GM12875 (cell line): ENCODE data around the gene BTG4.

Source experiments
- H3K4me3 ChIP-seq: one replicate; pipeline ENCODE4 v1.5.1; 2011; ENCODE audit warnings: low read depth, low read length, control low read depth
- CTCF ChIP-seq: IDR thresholded peaks from 2 replicates; pipeline ENCODE4 v1.5.1; 2011; ENCODE audit warnings: low read depth, mild to moderate bottlenecking, control low read depth, inconsistent platforms, low read length, moderate library complexity, borderline replicate concordance; ENCODE audit not compliant: insufficient read depth

BTG4 gene

GRCh38 chr11:111526501-111526900 is 14.3 kb upstream of the BTG4 start:
- no peak for TF ChIP-seq CTCF
- H3K4me3 ChIP-seq: no peak overlapping the region

GRCh38 chr11:111525456-111525855 is 13.3 kb upstream of the BTG4 start:
- no peak overlapping the region for H3K4me3 ChIP-seq
- no peak for TF ChIP-seq CTCF

- no peak for TF ChIP-seq CTCF
- H3K4me3 ChIP-seq: no peak overlapping the region
Measured at GRCh38 chr11:111524056-111524455, 11.9 kb upstream of the BTG4 start.

- no peak for TF ChIP-seq CTCF
- no peak overlapping the region for H3K4me3 ChIP-seq
Measured at GRCh38 chr11:111523343-111523742, 11.2 kb upstream of the BTG4 start.

GRCh38 chr11:111522426-111522825 is 10.2 kb upstream of the BTG4 start:
- H3K4me3 ChIP-seq: no peak overlapping the region
- TF ChIP-seq CTCF: no peak

- no peak for TF ChIP-seq CTCF
- no peak overlapping the region for H3K4me3 ChIP-seq
Measured at GRCh38 chr11:111521135-111521534, 8.9 kb upstream of the BTG4 start.

GRCh38 chr11:111520560-111520959 is 8.4 kb upstream of the BTG4 start:
- TF ChIP-seq CTCF: no peak
- no peak overlapping the region for H3K4me3 ChIP-seq
